Liver (tissue), 9 donors: ENCODE data around the gene STX12. TPM values are rescaled to one million over a fixed set of nuclear protein-coding genes. Genes with fewer than 3 reads are reported as not detected.

Experiments
- DNase-seq: peaks from one replicate; pipeline ENCODE4 v3.0.0-alpha.2; 2017; ENCODE audit warnings: low spot score
- H3K27ac ChIP-seq, 2 donors: one replicate each; pipeline ENCODE4 v1.7.0; 2013; ENCODE audit warnings: inconsistent platforms in 2 of 2, low read length in 2 of 2, control low read depth in 1 of 2, low read depth in 1 of 2, mild to moderate bottlenecking in 1 of 2
- H3K27me3 ChIP-seq, 4 donors: one replicate each; pipeline versions ENCODE4 v1.6.1 to v1.7.0; 2013; ENCODE audit warnings: low read length in 3 of 4, inconsistent platforms in 1 of 4, mild to moderate bottlenecking in 1 of 4, moderate library complexity in 1 of 4; ENCODE audit not compliant: control insufficient read depth in 4 of 4, insufficient read depth in 4 of 4
- H3K36me3 ChIP-seq, 4 donors: one replicate each; pipeline versions ENCODE4 v1.6.1 to v1.7.0; 2013; ENCODE audit warnings: low read length in 3 of 4, mild to moderate bottlenecking in 3 of 4, low read depth in 1 of 4, moderate library complexity in 1 of 4; ENCODE audit not compliant: control insufficient read depth in 4 of 4, insufficient read depth in 3 of 4
- H3K4me1 ChIP-seq, 4 donors: one replicate each; pipeline versions ENCODE4 v1.6.1 to v1.7.0; 2013; ENCODE audit warnings: low read length in 3 of 4, mild to moderate bottlenecking in 3 of 4, moderate library complexity in 1 of 4; ENCODE audit not compliant: control insufficient read depth in 4 of 4, insufficient read depth in 4 of 4
- H3K4me3 ChIP-seq, 3 donors: one replicate each; pipeline versions ENCODE4 v1.6.1 to v1.7.0; 2013; ENCODE audit warnings: low read length in 3 of 3, control low read depth in 1 of 3, low read depth in 1 of 3, mild to moderate bottlenecking in 1 of 3
- H3K9ac ChIP-seq, 2 donors: one replicate each; pipeline ENCODE4 v1.7.0; 2013; ENCODE audit warnings: low read length in 2 of 2, mild to moderate bottlenecking in 2 of 2, moderate library complexity in 2 of 2, control low read depth in 1 of 2, low read depth in 1 of 2
- H3K9me3 ChIP-seq, 4 donors: one replicate each; pipeline versions ENCODE4 v1.6.1 to v1.7.0; 2013; ENCODE audit warnings: low read length in 3 of 4; ENCODE audit not compliant: control insufficient read depth in 4 of 4
- ATF3 ChIP-seq: IDR thresholded peaks from 2 replicates; pipeline ENCODE4 v1.6.1; 2016; ENCODE audit warnings: antibody characterized with exemption
- EGR1 ChIP-seq, 2 donors: IDR thresholded peaks; 2 replicates each; pipeline ENCODE4 v1.6.1; 2016 to 2018; ENCODE audit warnings: antibody characterized with exemption in 2 of 2, low read depth in 2 of 2
- FOXA1 ChIP-seq: IDR thresholded peaks from 2 replicates; pipeline ENCODE4 v1.6.1; 2016; ENCODE audit warnings: antibody characterized with exemption
- FOXA2 ChIP-seq: IDR thresholded peaks from 2 replicates; pipeline ENCODE4 v1.6.1; 2016; ENCODE audit warnings: antibody characterized with exemption
- GABPA ChIP-seq, 2 donors: IDR thresholded peaks in 1 of 2; conservative IDR thresholded peaks in 1 of 2; 2 replicates each; pipeline ENCODE4 v1.6.1; 2016; ENCODE audit warnings: antibody characterized with exemption in 2 of 2, mild to moderate bottlenecking in 1 of 2, moderate library complexity in 1 of 2
- HNF4A ChIP-seq, 2 donors: conservative IDR thresholded peaks; 2 replicates each; pipeline ENCODE4 v1.6.1; 2016; ENCODE audit warnings: antibody characterized with exemption in 2 of 2, mild to moderate bottlenecking in 2 of 2
- HNF4G ChIP-seq: IDR thresholded peaks from 2 replicates; pipeline ENCODE4 v1.6.1; 2016; ENCODE audit warnings: antibody characterized with exemption
- JUND ChIP-seq, 2 donors: IDR thresholded peaks; 2 replicates each; pipeline ENCODE4 v1.6.1; 2016; ENCODE audit warnings: antibody characterized with exemption in 2 of 2
- MAX ChIP-seq: IDR thresholded peaks from 2 replicates; pipeline ENCODE4 v1.6.1; 2016; ENCODE audit warnings: antibody characterized with exemption
- NR2F2 ChIP-seq: IDR thresholded peaks from 2 replicates; pipeline ENCODE4 v1.6.1; 2016; ENCODE audit warnings: antibody characterized with exemption
- RAD21 ChIP-seq, 2 donors: IDR thresholded peaks; 2 replicates each; pipeline ENCODE4 v1.6.1; 2016; ENCODE audit warnings: antibody characterized with exemption in 2 of 2, mild to moderate bottlenecking in 2 of 2
- REST ChIP-seq: IDR thresholded peaks from 2 replicates; pipeline ENCODE4 v1.6.1; 2016; ENCODE audit warnings: antibody characterized with exemption, mild to moderate bottlenecking
- RXRA ChIP-seq, 2 donors: IDR thresholded peaks; 2 replicates each; pipeline ENCODE4 v1.6.1; 2017 to 2018; ENCODE audit warnings: antibody characterized with exemption in 2 of 2, mild to moderate bottlenecking in 1 of 2
- SP1 ChIP-seq: IDR thresholded peaks from 2 replicates; pipeline ENCODE4 v1.6.1; 2018; ENCODE audit warnings: antibody characterized with exemption, mild to moderate bottlenecking
- TAF1 ChIP-seq: conservative IDR thresholded peaks from 2 replicates; pipeline ENCODE4 v1.6.1; 2016; ENCODE audit warnings: antibody characterized with exemption, mild to moderate bottlenecking
- YY1 ChIP-seq: IDR thresholded peaks from 2 replicates; pipeline ENCODE4 v1.6.1; 2016; ENCODE audit warnings: antibody characterized with exemption, mild to moderate bottlenecking
- ZBTB33 ChIP-seq: IDR thresholded peaks from 2 replicates; pipeline ENCODE4 v1.6.1; 2016; ENCODE audit warnings: antibody characterized with exemption
- WGBS: extraction: QIAGEN DNeasy Blood & Tissue Kit; methylation state at CpG from one replicate; pipeline ENCODE4 v1.1.7; 2013; 5-methylcytosine and 5-hydroxymethylcytosine counted together
- polyA plus RNA-seq, 2 donors: library from polyadenylated mRNA; stranded (reverse) in 1 of 2; unstranded in 1 of 2; fragments of 200-250 nt in 1 of 2; fragments of >200 nt in 1 of 2; fragmentation: Nextera tagmentation in 1 of 2; extraction: Ambion mirVana in 1 of 2; gene quantifications; one replicate each; pipeline versions ENCODE4 v1.2.1 to v1.2.3, GENCODE V29; 2013 to 2015
- total RNA-seq, 2 donors: library from RNA; depleted of rRNA; stranded (reverse); fragments of >200 nt; gene quantifications; one replicate each; pipeline ENCODE4 v1.2.3, GENCODE V29; 2014
- TF ChIP-seq, protein P1 (sequence below): fragments of 150-350 bp; IDR thresholded peaks from 2 replicates; pipeline ENCODE4 v1.5.1; 2017; ENCODE audit warnings: improper control_type of control experiment, low read depth, low read length; ENCODE audit not compliant: missing input control
- donor health status: healthy.
- donor health status: healthy.
- donor health status: healthy.
- donor health status: healthy.
- donor health status: healthy.

Gene STX12
- total and polyA plus RNA-seq, 4 donors: 10.0 to 23.3 (median 13.7) TPM

- TF ChIP-seq ZBTB33 (no peak), TAF1 (no peak), RAD21 (IDR thresholded peaks at IDR 0.05) (no peak), JUND (IDR thresholded peaks at IDR 0.05) (no peak)
Observed at GRCh38 chr1:27727126-27727525, 45.9 kb upstream of the STX12 start (continued).

DNA sequence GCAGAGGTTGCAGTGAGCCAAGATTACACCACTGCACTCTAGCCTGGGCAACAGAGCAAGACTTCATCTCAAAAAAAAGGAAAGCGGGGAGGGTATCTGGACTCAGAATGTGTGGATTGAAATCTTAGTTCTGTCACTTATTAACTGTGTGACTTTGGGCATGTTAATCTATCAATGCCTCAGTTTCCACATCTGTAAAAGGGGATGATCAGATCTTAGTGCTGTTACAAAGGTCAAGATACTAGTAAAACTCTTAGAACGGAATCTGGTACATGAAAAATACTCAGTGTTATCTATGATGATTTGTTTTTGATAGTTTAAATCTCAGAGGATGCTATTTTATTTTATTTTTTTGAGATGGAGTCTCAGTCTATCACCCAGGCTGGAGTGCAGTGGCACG is 36.8 kb upstream of the STX12 start:
- Histone ChIP-seq H3K9ac (no peak overlapping the region), H3K9me3 (no peaks in the 10 kb centered on the region), H3K27me3 (no peaks in the 10 kb centered on the region), H3K4me1 (no peaks in the 10 kb centered on the region), H3K4me3 (no peak overlapping the region), H3K27ac (no peak overlapping the region), H3K36me3 (peaks cover 6 to 25% (median 13%) of the 10 kb centered on the region in 4 donors)
- 97% methylated on average over 3 of the region's 3 CpGs for WGBS
- TF ChIP-seq HNF4G (no peak), TAF1 (no peak), FOXA1 (no peak), YY1 (no peak), RXRA (IDR thresholded peaks at IDR 0.05) (no peak), ZBTB33 (no peak), NR2F2 (no peak), EGR1 (IDR thresholded peaks at IDR 0.05; ENCODE audit: low read depth in 2 of 2) (no peak), FOXA2 (no peak), HNF4A (conservative IDR thresholded peaks at IDR 0.05) (no peak)
- TF ChIP-seq, protein P1, sequence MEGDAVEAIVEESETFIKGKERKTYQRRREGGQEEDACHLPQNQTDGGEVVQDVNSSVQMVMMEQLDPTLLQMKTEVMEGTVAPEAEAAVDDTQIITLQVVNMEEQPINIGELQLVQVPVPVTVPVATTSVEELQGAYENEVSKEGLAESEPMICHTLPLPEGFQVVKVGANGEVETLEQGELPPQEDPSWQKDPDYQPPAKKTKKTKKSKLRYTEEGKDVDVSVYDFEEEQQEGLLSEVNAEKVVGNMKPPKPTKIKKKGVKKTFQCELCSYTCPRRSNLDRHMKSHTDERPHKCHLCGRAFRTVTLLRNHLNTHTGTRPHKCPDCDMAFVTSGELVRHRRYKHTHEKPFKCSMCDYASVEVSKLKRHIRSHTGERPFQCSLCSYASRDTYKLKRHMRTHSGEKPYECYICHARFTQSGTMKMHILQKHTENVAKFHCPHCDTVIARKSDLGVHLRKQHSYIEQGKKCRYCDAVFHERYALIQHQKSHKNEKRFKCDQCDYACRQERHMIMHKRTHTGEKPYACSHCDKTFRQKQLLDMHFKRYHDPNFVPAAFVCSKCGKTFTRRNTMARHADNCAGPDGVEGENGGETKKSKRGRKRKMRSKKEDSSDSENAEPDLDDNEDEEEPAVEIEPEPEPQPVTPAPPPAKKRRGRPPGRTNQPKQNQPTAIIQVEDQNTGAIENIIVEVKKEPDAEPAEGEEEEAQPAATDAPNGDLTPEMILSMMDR: no peak
- no peak for DNase-seq

DNA sequence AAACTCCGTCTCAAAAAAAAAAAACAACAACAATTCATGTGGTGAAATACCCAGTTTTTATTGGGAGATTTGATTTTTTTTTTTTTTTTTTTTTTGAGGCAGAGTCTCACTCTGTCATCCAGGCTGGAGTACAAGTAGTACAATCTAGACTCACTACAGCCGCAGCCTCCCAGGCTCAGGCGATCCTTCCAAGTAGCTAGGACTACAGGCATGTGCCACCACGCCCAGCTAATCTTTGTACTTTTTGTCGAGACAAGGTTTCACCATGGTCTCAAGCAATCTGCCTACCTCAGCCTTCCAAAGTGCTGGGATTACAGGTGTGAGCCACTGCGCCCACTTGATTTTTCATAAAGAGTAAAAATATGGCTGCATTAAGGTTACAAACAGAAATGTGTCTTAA is 31.9 kb upstream of the STX12 start:
- WGBS: 95% methylated on average over 6 of the region's 6 CpGs
- Histone ChIP-seq H3K27ac (no peak overlapping the region), H3K9ac (no peak overlapping the region), H3K4me3 (no peak overlapping the region), H3K36me3 (peaks cover 6 to 23% (median 15%) of the 10 kb centered on the region in 4 donors), H3K4me1 (no peaks in the 10 kb centered on the region), H3K27me3 (no peaks in the 10 kb centered on the region), H3K9me3 (no peaks in the 10 kb centered on the region)
- TF ChIP-seq JUND (IDR thresholded peaks at IDR 0.05) (no peak), EGR1 (IDR thresholded peaks at IDR 0.05; ENCODE audit: low read depth in 2 of 2) (no peak), YY1 (no peak), GABPA (IDR thresholded peaks at IDR 0.05 in 1 of 2, conservative IDR thresholded peaks at IDR 0.05 in 1 of 2) (no peak), REST (no peak), SP1 (no peak), FOXA1 (no peak), FOXA2 (no peak), RXRA (IDR thresholded peaks at IDR 0.05) (no peak), HNF4G (no peak), RAD21 (IDR thresholded peaks at IDR 0.05) (no peak), ATF3 (no peak), ZBTB33 (no peak), TAF1 (no peak), MAX (no peak), NR2F2 (no peak), HNF4A (conservative IDR thresholded peaks at IDR 0.05) (no peak)
- no peak for DNase-seq
